ENCODE data around the gene NBR1. TPM values are rescaled to one million over a fixed set of nuclear protein-coding genes. Genes with fewer than 3 reads are reported as not detected.
"Not testable (repeated sequence)": the region's sequence is repeated elsewhere in the genome, so short reads cannot be mapped to it uniquely, and the experiment has no call there.

The NBR1 gene
- total and polyA plus RNA-seq, 10 donors, result 18.5 to 103 (median 84.1) TPM

DNA sequence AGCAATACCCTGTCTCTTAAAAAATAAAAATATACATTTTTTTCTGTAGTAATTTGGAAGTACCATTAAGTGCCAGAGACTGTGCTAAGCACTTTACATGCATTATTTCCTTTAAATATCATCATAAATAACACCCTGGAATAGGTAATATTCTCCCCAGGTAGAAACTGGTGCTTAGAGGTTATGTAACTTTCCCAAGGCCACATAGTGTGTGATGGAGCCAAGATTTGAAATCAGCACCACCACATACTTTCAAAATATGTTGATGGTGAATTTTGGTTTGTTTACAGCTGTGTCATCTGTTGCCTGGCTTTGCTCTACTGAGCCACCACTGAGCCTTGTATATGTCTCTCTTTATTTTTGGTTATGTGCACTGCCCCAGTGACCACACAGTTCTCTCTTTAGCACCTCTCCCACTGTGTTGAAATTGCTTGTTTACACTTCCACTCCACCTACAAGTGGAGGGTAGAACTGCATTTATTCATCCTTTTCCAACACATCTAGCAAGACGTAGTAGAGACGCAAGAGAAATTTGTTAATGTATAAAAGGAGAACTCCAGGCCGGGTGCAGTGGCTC is 19.0 kb upstream of the NBR1 start:
- intact Hi-C loops (cut with DNase I; ENCODE audit: low total_unique reads), result no loop called here
- Histone ChIP-seq H3K9me3 (peaks cover 0 to 9% (median 0%) of the 10 kb centered on the region in 8 donors), H3K4me3 (no peak overlapping the region), H3K36me3 (peaks cover 0 to 21% (median 0%) of the 10 kb centered on the region in 6 donors), H3K4me1 (no peaks in the 10 kb centered on the region), H3K27ac (no peak overlapping the region), H3K27me3 (replicated peaks in 1 of 7) (no peaks in the 10 kb centered on the region)
- WGBS, 5 donors, result 84 to 98% (median 96%) methylated on average over 3 of the region's 3 CpGs
- no peak for DNase-seq
- TF ChIP-seq POLR2AphosphoS5 (IDR thresholded peaks at IDR 0.05), result no peak
- TF ChIP-seq POLR2A (IDR thresholded peaks at IDR 0.05), result no peak
- TF ChIP-seq, protein P1, sequence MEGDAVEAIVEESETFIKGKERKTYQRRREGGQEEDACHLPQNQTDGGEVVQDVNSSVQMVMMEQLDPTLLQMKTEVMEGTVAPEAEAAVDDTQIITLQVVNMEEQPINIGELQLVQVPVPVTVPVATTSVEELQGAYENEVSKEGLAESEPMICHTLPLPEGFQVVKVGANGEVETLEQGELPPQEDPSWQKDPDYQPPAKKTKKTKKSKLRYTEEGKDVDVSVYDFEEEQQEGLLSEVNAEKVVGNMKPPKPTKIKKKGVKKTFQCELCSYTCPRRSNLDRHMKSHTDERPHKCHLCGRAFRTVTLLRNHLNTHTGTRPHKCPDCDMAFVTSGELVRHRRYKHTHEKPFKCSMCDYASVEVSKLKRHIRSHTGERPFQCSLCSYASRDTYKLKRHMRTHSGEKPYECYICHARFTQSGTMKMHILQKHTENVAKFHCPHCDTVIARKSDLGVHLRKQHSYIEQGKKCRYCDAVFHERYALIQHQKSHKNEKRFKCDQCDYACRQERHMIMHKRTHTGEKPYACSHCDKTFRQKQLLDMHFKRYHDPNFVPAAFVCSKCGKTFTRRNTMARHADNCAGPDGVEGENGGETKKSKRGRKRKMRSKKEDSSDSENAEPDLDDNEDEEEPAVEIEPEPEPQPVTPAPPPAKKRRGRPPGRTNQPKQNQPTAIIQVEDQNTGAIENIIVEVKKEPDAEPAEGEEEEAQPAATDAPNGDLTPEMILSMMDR (IDR thresholded peaks at IDR 0.05 in 8 of 11, conservative IDR thresholded peaks at IDR 0.05 in 3 of 11), result no peak

DNA sequence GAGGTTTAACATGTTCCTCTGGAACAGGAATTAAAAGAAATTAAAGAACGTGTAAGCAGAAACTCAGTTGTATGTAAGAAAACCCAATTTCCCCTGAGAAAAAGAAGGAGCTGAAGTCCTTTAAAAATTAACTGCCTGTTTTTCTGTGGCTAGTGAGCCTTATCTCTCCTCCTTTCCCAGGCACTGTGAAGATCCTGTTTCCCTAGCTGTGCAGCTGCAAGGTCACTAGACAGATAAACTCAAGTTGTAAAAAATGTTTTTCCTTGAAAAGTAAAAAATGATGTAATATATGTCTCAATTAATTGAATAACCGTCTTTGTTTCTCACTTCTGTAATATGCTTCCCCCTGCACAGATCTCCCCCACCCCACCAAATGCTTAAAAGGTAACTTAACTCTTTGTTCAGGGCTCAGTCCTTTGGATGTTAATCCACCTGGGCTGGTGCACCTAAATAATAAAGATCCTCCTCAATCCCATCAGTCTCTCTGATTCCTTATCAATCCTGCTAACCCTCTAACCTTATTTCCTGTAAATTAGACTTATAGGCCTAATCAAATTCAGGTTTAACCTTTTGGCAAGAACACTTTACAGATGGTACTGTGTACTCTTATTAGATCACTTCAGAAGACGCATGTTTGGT is 17.7 kb upstream of the NBR1 start:
- DNase-seq; H3K27ac ChIP-seq; H3K4me3 ChIP-seq; H3K4me1 ChIP-seq; H3K9me3 ChIP-seq; intact Hi-C loops (cut with DNase I; ENCODE audit: low total_unique reads); H3K27me3 ChIP-seq (replicated peaks in 1 of 7): not testable (repeated sequence)
- H3K36me3 ChIP-seq, result peaks cover 0 to 22% (median 0%) of the 10 kb centered on the region in 6 donors
- 51 to 76% (median 65%) methylated on average over 3 of the region's 3 CpGs for WGBS, 5 donors

DNA sequence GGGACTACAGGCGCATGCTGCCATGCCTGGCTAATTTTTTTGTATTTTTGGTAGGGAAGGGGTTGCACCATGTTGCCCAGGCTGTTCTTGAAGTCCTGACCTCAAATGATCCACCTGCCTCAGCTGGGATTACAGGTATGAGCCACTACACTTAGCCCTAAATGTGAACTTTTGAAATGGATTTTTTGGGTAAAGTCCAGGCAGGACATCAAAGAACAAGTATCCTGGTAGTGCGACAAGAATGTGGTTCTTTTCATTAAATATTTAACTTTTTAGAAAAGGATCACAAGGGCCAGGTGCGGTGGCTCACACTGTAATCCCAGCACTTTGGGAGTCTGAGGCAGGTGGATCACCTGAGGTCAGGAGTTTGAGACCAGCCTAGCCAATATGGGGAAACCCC is 15.3 kb upstream of the NBR1 start:
- H3K36me3 ChIP-seq, result peaks cover 0 to 26% (median 0%) of the 10 kb centered on the region in 6 donors
- peaks cover 0 to 9% (median 0%) of the 10 kb centered on the region in 8 donors for H3K9me3 ChIP-seq
- H3K4me1 ChIP-seq, result no peaks in the 10 kb centered on the region
- intact Hi-C loops (cut with DNase I; ENCODE audit: low total_unique reads), result no loop called here
- H3K27ac ChIP-seq, result no peak overlapping the region
- 95 to 100% (median 97%) methylated on average over 3 of the region's 3 CpGs for WGBS, 5 donors
- H3K27me3 ChIP-seq (replicated peaks in 1 of 7), result no peaks in the 10 kb centered on the region
- no peak for DNase-seq
- no peak overlapping the region for H3K4me3 ChIP-seq
- no peak for TF ChIP-seq POLR2A (IDR thresholded peaks at IDR 0.05)
- TF ChIP-seq, protein P1 (IDR thresholded peaks at IDR 0.05 in 8 of 11, conservative IDR thresholded peaks at IDR 0.05 in 3 of 11), result no peak
- no peak for TF ChIP-seq POLR2AphosphoS5 (IDR thresholded peaks at IDR 0.05)

DNA sequence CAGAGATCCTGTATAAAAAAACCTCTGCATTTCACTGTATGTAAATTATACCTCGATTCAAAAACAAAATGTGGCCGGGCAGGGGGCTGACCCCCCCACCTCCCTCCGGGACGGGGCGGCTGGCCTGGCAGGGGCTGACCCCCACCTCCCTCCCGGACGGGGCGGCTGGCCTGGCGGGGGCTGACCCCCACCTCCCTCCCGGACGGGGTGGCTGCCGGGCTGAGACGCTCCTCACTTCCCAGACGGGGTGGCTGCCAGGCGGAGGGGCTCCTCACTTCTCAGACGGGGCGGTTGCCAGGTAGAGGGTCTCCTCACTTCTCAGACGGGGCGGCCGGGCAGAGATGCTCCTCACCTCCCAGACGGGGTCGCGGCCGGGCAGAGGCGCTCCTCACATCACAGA is 11.8 kb upstream of the NBR1 start:
- intact Hi-C loops (cut with DNase I; ENCODE audit: low total_unique reads); H3K4me3 ChIP-seq; H3K27me3 ChIP-seq (replicated peaks in 1 of 7); H3K9me3 ChIP-seq; H3K27ac ChIP-seq; DNase-seq; H3K4me1 ChIP-seq: not testable (repeated sequence)
- 77 to 89% (median 80%) methylated on average over 11 to 22 of the region's 25 CpGs for WGBS, 5 donors
- peaks cover 0 to 44% (median 1%) of the 10 kb centered on the region in 6 donors for H3K36me3 ChIP-seq

DNA sequence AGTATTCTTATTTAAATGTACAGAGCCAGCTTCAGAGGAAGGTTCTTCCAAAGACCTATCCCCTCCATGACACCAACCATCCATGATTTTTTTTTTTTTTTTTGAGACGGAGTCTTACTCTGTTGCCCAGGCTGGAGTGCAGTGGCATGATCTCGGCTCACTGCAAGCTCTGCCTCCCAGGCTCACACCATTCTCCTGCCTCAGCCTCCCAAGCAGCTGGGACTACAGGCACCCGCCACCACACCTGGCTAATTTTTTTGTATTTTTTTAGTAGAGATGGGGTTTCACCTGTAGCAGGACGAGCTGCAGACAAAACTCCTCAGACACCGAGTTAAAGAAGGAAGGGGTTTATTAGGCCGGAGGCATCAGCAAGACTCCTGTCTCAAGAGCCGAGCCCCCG is 11.1 kb upstream of the NBR1 start:
- WGBS, 5 donors, result 92 to 97% (median 96%) methylated on average over 8 of the region's 8 CpGs
- peaks cover 0 to 47% (median 1%) of the 10 kb centered on the region in 6 donors for H3K36me3 ChIP-seq
- intact Hi-C loops (cut with DNase I; ENCODE audit: low total_unique reads), result not testable (repeated sequence)

DNA sequence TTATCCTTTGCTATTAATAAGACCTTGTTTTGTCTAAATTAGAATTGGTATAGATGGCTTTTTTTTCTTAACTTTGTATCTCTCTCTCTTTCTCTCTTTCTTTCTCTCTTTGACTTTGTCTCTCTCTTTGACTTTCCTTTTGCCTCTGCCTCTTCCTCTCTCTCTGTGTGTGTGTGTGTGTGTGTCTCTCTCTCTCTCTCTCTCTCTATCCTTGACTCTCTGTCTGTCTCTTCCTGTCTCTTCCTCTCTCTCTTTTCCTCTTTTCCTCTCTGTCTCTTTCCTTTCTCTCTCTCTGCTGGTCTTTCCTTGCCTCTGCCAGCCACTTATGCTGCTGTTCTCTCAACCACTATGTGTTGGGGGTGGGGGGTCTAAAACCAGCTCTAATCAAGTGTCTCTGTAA is 5.0 kb upstream of the NBR1 start:
- H3K27me3 ChIP-seq (replicated peaks in 1 of 7); intact Hi-C loops (cut with DNase I; ENCODE audit: low total_unique reads); DNase-seq: not testable (repeated sequence)

More for the DNA sequence above, 11.1 kb upstream of the NBR1 start:
- H3K27ac ChIP-seq; H3K4me3 ChIP-seq; H3K27me3 ChIP-seq (replicated peaks in 1 of 7); DNase-seq; H3K4me1 ChIP-seq; H3K9me3 ChIP-seq: not testable (repeated sequence)

More for the DNA sequence above, 5.0 kb upstream of the NBR1 start:
- Histone ChIP-seq H3K36me3 (peaks cover 0 to 31% (median 1%) of the 10 kb centered on the region in 6 donors), H3K4me1 (peaks cover 0 to 19% (median 16%) of the 10 kb centered on the region in 6 donors)
- not testable (repeated sequence) for H3K9me3 ChIP-seq, H3K4me3 ChIP-seq, H3K27ac ChIP-seq

Measured in spleen (tissue), 11 donors.